Liver (tissue), 9 donors: ENCODE data around the gene CCDC121. TPM values are rescaled to one million over a fixed set of nuclear protein-coding genes. Genes with fewer than 3 reads are reported as not detected.
"Not testable (repeated sequence)": the region's sequence is repeated elsewhere in the genome, so short reads cannot be mapped to it uniquely, and the experiment has no call there.

ENCODE experiments used
- DNase-seq: peaks from one replicate; pipeline ENCODE4 v3.0.0-alpha.2; 2017; ENCODE audit warnings: low spot score
- H3K27ac ChIP-seq, 2 donors: one replicate each; pipeline ENCODE4 v1.7.0; 2013; ENCODE audit warnings: inconsistent platforms in 2 of 2, low read length in 2 of 2, control low read depth in 1 of 2, low read depth in 1 of 2, mild to moderate bottlenecking in 1 of 2
- H3K27me3 ChIP-seq, 4 donors: one replicate each; pipeline versions ENCODE4 v1.6.1 to v1.7.0; 2013; ENCODE audit warnings: low read length in 3 of 4, inconsistent platforms in 1 of 4, mild to moderate bottlenecking in 1 of 4, moderate library complexity in 1 of 4; ENCODE audit not compliant: control insufficient read depth in 4 of 4, insufficient read depth in 4 of 4
- H3K36me3 ChIP-seq, 4 donors: one replicate each; pipeline versions ENCODE4 v1.6.1 to v1.7.0; 2013; ENCODE audit warnings: low read length in 3 of 4, mild to moderate bottlenecking in 3 of 4, low read depth in 1 of 4, moderate library complexity in 1 of 4; ENCODE audit not compliant: control insufficient read depth in 4 of 4, insufficient read depth in 3 of 4
- H3K4me1 ChIP-seq, 4 donors: one replicate each; pipeline versions ENCODE4 v1.6.1 to v1.7.0; 2013; ENCODE audit warnings: low read length in 3 of 4, mild to moderate bottlenecking in 3 of 4, moderate library complexity in 1 of 4; ENCODE audit not compliant: control insufficient read depth in 4 of 4, insufficient read depth in 4 of 4
- H3K4me3 ChIP-seq, 3 donors: one replicate each; pipeline versions ENCODE4 v1.6.1 to v1.7.0; 2013; ENCODE audit warnings: low read length in 3 of 3, control low read depth in 1 of 3, low read depth in 1 of 3, mild to moderate bottlenecking in 1 of 3
- H3K9ac ChIP-seq, 2 donors: one replicate each; pipeline ENCODE4 v1.7.0; 2013; ENCODE audit warnings: low read length in 2 of 2, mild to moderate bottlenecking in 2 of 2, moderate library complexity in 2 of 2, control low read depth in 1 of 2, low read depth in 1 of 2
- H3K9me3 ChIP-seq, 4 donors: one replicate each; pipeline versions ENCODE4 v1.6.1 to v1.7.0; 2013; ENCODE audit warnings: low read length in 3 of 4; ENCODE audit not compliant: control insufficient read depth in 4 of 4
- EGR1 ChIP-seq, 2 donors: IDR thresholded peaks; 2 replicates each; pipeline ENCODE4 v1.6.1; 2016 to 2018; ENCODE audit warnings: antibody characterized with exemption in 2 of 2, low read depth in 2 of 2
- FOXA2 ChIP-seq: IDR thresholded peaks from 2 replicates; pipeline ENCODE4 v1.6.1; 2016; ENCODE audit warnings: antibody characterized with exemption
- GABPA ChIP-seq, 2 donors: IDR thresholded peaks in 1 of 2; conservative IDR thresholded peaks in 1 of 2; 2 replicates each; pipeline ENCODE4 v1.6.1; 2016; ENCODE audit warnings: antibody characterized with exemption in 2 of 2, mild to moderate bottlenecking in 1 of 2, moderate library complexity in 1 of 2
- HNF4A ChIP-seq, 2 donors: conservative IDR thresholded peaks; 2 replicates each; pipeline ENCODE4 v1.6.1; 2016; ENCODE audit warnings: antibody characterized with exemption in 2 of 2, mild to moderate bottlenecking in 2 of 2
- JUND ChIP-seq, 2 donors: IDR thresholded peaks; 2 replicates each; pipeline ENCODE4 v1.6.1; 2016; ENCODE audit warnings: antibody characterized with exemption in 2 of 2
- RAD21 ChIP-seq, 2 donors: IDR thresholded peaks; 2 replicates each; pipeline ENCODE4 v1.6.1; 2016; ENCODE audit warnings: antibody characterized with exemption in 2 of 2, mild to moderate bottlenecking in 2 of 2
- RXRA ChIP-seq, 2 donors: IDR thresholded peaks; 2 replicates each; pipeline ENCODE4 v1.6.1; 2017 to 2018; ENCODE audit warnings: antibody characterized with exemption in 2 of 2, mild to moderate bottlenecking in 1 of 2
- SP1 ChIP-seq: IDR thresholded peaks from 2 replicates; pipeline ENCODE4 v1.6.1; 2018; ENCODE audit warnings: antibody characterized with exemption, mild to moderate bottlenecking
- TAF1 ChIP-seq: conservative IDR thresholded peaks from 2 replicates; pipeline ENCODE4 v1.6.1; 2016; ENCODE audit warnings: antibody characterized with exemption, mild to moderate bottlenecking
- WGBS: extraction: QIAGEN DNeasy Blood & Tissue Kit; methylation state at CpG from one replicate; pipeline ENCODE4 v1.1.7; 2013; 5-methylcytosine and 5-hydroxymethylcytosine counted together
- polyA plus RNA-seq, 2 donors: library from polyadenylated mRNA; stranded (reverse) in 1 of 2; unstranded in 1 of 2; fragments of 200-250 nt in 1 of 2; fragments of >200 nt in 1 of 2; fragmentation: Nextera tagmentation in 1 of 2; extraction: Ambion mirVana in 1 of 2; gene quantifications; one replicate each; pipeline versions ENCODE4 v1.2.1 to v1.2.3, GENCODE V29; 2013 to 2015
- total RNA-seq, 2 donors: library from RNA; depleted of rRNA; stranded (reverse); fragments of >200 nt; gene quantifications; one replicate each; pipeline ENCODE4 v1.2.3, GENCODE V29; 2014
- TF ChIP-seq, protein P1 (sequence below): IDR thresholded peaks from 2 replicates; pipeline ENCODE4 v1.6.1; 2016; ENCODE audit warnings: antibody characterized with exemption
- TF ChIP-seq, protein P2 (sequence below): IDR thresholded peaks from 2 replicates; pipeline ENCODE4 v1.6.1; 2016; ENCODE audit warnings: antibody characterized with exemption
- TF ChIP-seq, protein P3 (sequence below): IDR thresholded peaks from 2 replicates; pipeline ENCODE4 v1.6.1; 2016; ENCODE audit warnings: antibody characterized with exemption, mild to moderate bottlenecking
- donor health status: healthy.
- donor health status: healthy.
- donor health status: healthy.
- donor health status: healthy.
- donor health status: healthy.

The CCDC121 gene
- total and polyA plus RNA-seq, 4 donors, result 0.97 to 2.5 (median 1.4) TPM

DNA sequence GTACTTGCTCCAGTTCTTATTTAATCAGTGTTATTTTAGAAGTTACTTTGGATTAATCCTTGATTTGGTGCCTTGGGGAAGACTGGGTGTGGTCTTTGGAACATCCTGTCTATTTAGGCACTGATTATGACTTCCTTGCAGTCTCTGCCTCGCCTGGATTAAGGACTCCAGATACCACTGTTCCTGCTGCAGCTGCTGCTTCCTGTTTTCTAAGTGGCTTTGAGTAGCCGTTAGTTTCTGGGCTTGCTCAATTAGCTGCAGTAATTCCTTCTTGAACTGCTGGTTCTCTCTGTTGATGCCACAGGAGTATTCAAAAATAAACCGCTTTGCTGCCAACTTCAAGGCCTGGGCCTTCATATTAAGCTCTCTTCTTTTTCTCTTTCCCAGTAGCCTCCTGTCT is 1.9 kb downstream of the CCDC121 start:
- H3K27ac ChIP-seq, result not testable (repeated sequence)

DNA sequence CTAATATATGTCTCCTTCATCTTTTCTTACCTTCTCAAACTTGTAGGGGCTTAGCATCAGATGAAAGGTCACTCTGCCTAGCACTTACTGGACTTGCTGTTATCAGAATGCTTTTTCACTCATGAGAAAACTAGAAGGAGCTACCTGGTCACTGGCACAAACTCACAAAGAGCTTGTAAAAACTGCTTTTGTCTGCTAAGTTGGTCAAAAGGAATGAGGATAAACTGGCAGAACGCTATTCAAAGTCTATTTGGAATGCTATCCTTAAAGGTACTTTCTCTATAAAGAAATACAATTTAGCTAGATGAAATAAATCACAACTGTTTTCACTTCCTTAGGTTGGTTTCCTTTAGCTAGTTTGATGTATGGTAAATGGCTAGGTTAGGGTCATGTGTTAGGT is 2.5 kb downstream of the CCDC121 start:
- H3K9ac ChIP-seq, H3K9me3 ChIP-seq, DNase-seq, H3K4me3 ChIP-seq, H3K27me3 ChIP-seq, H3K27ac ChIP-seq: not testable (repeated sequence)
- Histone ChIP-seq H3K4me1 (peaks cover 0 to 19% (median 14%) of the 10 kb centered on the region in 4 donors), H3K36me3 (peaks cover under 1 to 21% (median 13%) of the 10 kb centered on the region in 4 donors)
- 88% methylated on average over 1 of the region's 1 CpG for WGBS

More for the DNA sequence above, 1.9 kb downstream of the CCDC121 start:
- not testable (repeated sequence) for H3K4me3 ChIP-seq, H3K9ac ChIP-seq, DNase-seq, H3K27me3 ChIP-seq, H3K9me3 ChIP-seq
- H3K4me1 ChIP-seq, result peaks cover 0 to 19% (median 14%) of the 10 kb centered on the region in 4 donors
- peaks cover 5 to 22% (median 13%) of the 10 kb centered on the region in 4 donors for H3K36me3 ChIP-seq
- 74% methylated on average over 3 of the region's 3 CpGs for WGBS
- peak; percentile 6 for TF ChIP-seq SP1

DNA sequence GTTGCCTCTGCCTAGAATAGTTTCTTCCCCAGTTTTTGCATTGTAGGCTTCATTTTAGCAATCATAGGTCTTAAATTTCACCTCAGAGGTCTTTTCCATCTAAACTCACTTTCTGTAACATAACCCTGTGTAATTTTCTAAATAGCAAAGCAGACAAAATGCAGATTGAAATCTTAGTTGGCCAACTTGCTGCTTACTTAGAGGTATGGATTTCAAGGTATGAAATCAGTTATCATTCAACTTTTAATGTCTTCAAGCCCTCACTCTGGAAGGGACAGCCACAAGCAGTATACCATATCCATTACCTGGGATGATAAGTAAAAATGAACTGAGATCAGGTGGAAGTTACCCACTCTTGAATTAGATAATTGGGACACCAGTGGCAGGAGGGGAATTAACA is 3.9 kb downstream of the CCDC121 start:
- H3K4me3 ChIP-seq, result no peak overlapping the region

DNA sequence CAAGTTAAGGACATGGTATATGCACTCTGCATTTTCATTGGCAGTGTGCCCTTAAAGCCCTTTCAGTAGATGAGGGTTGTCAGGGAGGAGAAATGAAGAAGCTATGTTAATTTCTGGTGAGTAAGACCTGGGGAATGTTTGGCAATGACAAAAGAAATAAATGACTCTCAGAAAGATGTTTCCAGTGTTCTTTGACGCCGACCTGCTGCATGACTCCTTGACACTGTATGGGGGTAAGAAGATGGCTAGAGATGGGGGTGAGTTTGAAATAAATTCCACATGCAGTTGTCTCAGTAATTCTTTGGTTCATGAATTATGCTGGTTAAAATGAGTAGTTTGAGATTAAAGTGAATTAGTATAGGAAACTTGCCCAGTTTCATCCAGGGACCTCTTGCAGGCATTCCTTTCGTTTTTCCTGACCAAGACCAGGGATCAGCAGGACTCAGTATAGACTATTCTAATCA is 5.9 kb downstream of the CCDC121 start:
- Histone ChIP-seq H3K27me3 (no peaks in the 10 kb centered on the region), H3K4me1 (peaks cover 0 to 3% (median 2%) of the 10 kb centered on the region in 4 donors), H3K9ac (no peak overlapping the region), H3K9me3 (no peaks in the 10 kb centered on the region), H3K36me3 (peaks cover 3 to 33% (median 22%) of the 10 kb centered on the region in 4 donors), H3K4me3 (no peak overlapping the region), H3K27ac (no peak overlapping the region)
- DNase-seq, result no peak
- no peak for TF ChIP-seq SP1
- TF ChIP-seq, protein P1, sequence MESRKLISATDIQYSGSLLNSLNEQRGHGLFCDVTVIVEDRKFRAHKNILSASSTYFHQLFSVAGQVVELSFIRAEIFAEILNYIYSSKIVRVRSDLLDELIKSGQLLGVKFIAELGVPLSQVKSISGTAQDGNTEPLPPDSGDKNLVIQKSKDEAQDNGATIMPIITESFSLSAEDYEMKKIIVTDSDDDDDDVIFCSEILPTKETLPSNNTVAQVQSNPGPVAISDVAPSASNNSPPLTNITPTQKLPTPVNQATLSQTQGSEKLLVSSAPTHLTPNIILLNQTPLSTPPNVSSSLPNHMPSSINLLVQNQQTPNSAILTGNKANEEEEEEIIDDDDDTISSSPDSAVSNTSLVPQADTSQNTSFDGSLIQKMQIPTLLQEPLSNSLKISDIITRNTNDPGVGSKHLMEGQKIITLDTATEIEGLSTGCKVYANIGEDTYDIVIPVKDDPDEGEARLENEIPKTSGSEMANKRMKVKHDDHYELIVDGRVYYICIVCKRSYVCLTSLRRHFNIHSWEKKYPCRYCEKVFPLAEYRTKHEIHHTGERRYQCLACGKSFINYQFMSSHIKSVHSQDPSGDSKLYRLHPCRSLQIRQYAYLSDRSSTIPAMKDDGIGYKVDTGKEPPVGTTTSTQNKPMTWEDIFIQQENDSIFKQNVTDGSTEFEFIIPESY, result no peak
- no peak for TF ChIP-seq FOXA2
- TF ChIP-seq TAF1, result no peak
- TF ChIP-seq, protein P2, sequence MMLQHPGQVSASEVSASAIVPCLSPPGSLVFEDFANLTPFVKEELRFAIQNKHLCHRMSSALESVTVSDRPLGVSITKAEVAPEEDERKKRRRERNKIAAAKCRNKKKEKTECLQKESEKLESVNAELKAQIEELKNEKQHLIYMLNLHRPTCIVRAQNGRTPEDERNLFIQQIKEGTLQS, result no peak
- TF ChIP-seq JUND (IDR thresholded peaks at IDR 0.05), result no peak
- TF ChIP-seq HNF4A (conservative IDR thresholded peaks at IDR 0.05), result no peak
- TF ChIP-seq, protein P3, sequence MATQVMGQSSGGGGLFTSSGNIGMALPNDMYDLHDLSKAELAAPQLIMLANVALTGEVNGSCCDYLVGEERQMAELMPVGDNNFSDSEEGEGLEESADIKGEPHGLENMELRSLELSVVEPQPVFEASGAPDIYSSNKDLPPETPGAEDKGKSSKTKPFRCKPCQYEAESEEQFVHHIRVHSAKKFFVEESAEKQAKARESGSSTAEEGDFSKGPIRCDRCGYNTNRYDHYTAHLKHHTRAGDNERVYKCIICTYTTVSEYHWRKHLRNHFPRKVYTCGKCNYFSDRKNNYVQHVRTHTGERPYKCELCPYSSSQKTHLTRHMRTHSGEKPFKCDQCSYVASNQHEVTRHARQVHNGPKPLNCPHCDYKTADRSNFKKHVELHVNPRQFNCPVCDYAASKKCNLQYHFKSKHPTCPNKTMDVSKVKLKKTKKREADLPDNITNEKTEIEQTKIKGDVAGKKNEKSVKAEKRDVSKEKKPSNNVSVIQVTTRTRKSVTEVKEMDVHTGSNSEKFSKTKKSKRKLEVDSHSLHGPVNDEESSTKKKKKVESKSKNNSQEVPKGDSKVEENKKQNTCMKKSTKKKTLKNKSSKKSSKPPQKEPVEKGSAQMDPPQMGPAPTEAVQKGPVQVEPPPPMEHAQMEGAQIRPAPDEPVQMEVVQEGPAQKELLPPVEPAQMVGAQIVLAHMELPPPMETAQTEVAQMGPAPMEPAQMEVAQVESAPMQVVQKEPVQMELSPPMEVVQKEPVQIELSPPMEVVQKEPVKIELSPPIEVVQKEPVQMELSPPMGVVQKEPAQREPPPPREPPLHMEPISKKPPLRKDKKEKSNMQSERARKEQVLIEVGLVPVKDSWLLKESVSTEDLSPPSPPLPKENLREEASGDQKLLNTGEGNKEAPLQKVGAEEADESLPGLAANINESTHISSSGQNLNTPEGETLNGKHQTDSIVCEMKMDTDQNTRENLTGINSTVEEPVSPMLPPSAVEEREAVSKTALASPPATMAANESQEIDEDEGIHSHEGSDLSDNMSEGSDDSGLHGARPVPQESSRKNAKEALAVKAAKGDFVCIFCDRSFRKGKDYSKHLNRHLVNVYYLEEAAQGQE, result no peak
- no peak for TF ChIP-seq RXRA (IDR thresholded peaks at IDR 0.05)
- TF ChIP-seq GABPA (IDR thresholded peaks at IDR 0.05 in 1 of 2, conservative IDR thresholded peaks at IDR 0.05 in 1 of 2), result no peak
- WGBS, result 92% methylated on average over 3 of the region's 3 CpGs

More for the DNA sequence above, 3.9 kb downstream of the CCDC121 start:
- Histone ChIP-seq H3K36me3 (peaks cover 3 to 28% (median 16%) of the 10 kb centered on the region in 4 donors), H3K9ac (no peak overlapping the region), H3K9me3 (no peaks in the 10 kb centered on the region), H3K27ac (no peak overlapping the region), H3K27me3 (no peaks in the 10 kb centered on the region), H3K4me1 (peaks cover 0 to 16% (median 13%) of the 10 kb centered on the region in 4 donors)
- no peak for DNase-seq
- TF ChIP-seq EGR1 (IDR thresholded peaks at IDR 0.05; ENCODE audit: low read depth in 2 of 2) (no peak), GABPA (IDR thresholded peaks at IDR 0.05 in 1 of 2, conservative IDR thresholded peaks at IDR 0.05 in 1 of 2) (no peak), RAD21 (IDR thresholded peaks at IDR 0.05) (no peak)
